ENCODE data around the gene ORAI2.
A peak's percentile ranks its signal among the peaks of the same experiment; 100 is the strongest.

Gene ORAI2

DNA sequence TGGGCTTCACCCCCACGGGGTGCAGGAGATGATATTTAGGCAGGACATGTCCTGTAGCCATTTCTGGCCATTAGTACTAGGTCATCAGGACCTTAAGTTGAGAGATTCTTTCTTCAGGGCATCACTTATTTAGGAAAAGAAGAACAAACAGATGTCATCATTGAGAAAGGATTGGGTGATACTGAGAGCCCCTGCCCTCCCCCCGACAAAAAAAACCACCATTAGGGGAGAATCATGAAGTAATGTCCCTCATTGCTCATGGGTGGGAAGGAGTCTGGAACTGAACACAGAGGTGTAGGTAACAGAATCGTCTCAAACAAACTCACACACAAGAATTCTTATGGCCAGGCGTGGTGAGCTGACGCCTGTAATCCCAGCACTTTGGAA lies 6.4 kb upstream of the ORAI2 start:
- DNase-seq (ENCODE audit: low spot score) = no peak
- ChIA-PET POLR2A (ENCODE audit: low non-redundant PET) (no interaction called here), CTCF (interaction anchor here (0.6 kb wide), 1 partner anchor 155 kb away, joined by 4 read pairs; no protein-coding TSS in a partner anchor)
- peak overlapping the region; percentile 44 for H3K27ac ChIP-seq
- TF ChIP-seq CTCF (conservative IDR thresholded peaks at IDR 0.05; ENCODE audit: low read depth) = no peak

- ChIA-PET POLR2A (ENCODE audit: low non-redundant PET) (no interaction called here), CTCF (interaction anchor here (0.8 kb wide), 1 partner anchor 16 kb away, joined by 3 read pairs; no protein-coding TSS in a partner anchor)
- no peak for TF ChIP-seq CTCF (conservative IDR thresholded peaks at IDR 0.05; ENCODE audit: low read depth)
- DNase-seq (ENCODE audit: low spot score) = no peak
- H3K27ac ChIP-seq = peak overlapping the region; percentile 89
These were observed 4.1 kb upstream of the ORAI2 start for GRCh38 chr7:102429141-102429899.

DNA sequence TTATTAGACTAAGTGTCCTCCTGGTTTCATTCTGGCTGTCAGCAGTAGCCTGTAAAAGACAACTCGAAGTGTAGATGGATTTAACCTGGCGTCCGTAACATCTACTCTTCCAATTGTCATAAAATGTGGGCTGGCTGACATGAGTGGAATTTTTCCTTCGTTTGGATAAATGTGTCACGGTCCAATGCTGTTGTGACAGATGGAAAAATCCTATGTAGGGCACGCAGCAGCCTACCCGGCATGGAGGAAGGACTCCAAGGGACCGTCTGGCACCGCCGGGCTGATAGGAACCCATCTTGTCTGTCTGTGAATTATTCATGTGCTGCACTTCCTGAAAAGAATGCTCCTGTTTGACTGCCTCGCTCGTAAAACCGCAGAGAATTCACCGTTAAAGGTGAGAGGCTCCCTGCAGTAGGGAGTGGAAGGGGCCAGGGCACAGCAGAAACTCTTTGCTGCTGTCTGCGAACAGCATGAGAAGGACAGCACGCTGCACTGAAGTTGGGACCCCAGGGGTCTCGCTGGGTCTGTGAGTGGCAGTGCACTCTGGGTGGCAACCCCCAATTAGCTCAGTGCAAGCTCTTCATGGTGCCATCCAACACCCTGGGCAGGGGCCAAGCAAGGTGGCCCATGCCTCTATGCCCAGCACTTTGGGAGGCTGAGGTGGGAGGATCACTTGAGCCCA lies 1.6 kb upstream of the ORAI2 start:
- DNase-seq (ENCODE audit: low spot score) = no peak
- TF ChIP-seq CTCF (conservative IDR thresholded peaks at IDR 0.05; ENCODE audit: low read depth) = no peak
- POLR2A ChIA-PET (ENCODE audit: low non-redundant PET) = interaction anchor here (0.5 kb wide), 1 partner anchor 112 kb away, joined by 5 read pairs; no protein-coding TSS in a partner anchor
- CTCF ChIA-PET = no interaction called here
- peak overlapping the region; percentile 89 for H3K27ac ChIP-seq

DNA sequence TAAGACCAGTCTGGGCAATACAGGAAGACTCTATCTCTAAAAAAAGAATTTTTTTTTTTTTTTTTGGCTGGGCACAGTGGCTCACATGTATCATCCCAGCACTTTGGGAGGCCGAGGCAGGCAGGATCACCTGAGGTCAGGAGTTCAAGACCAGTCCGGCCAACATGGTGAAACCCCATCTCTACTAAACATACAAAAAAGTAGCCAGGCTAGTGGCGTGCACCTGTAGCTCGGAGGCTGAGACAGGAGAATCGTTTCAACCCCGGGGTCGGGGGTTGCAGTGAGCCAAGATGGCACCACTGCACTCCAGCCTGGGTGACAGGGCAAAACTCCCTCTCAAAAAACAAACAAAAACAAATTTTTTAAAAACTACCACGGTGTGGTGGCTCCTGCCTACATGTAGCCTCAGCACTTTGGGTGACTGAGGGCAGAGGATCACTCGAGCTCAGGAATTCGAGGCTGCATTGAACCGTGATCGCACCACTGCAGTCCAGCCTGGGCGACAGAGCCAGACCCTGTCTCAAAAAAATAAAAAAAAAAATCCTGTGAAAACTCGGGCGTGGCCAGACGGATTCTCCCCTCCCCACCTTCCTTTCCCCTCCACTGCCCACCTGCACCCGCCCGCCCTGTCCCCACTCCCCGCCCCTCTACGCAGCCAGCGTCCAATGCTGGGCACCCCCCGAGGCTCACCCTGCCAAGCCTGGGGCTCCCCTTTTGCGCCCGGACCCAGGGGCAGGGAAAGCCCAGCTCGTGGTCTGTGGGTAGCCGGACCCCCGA lies 745 bp upstream of the ORAI2 start:
- no peak for DNase-seq (ENCODE audit: low spot score)
- ChIA-PET POLR2A (ENCODE audit: low non-redundant PET) (interaction anchor here (0.5 kb wide), 1 partner anchor 112 kb away, joined by 5 read pairs; no protein-coding TSS in a partner anchor), CTCF (no interaction called here)
- peak overlapping the region; percentile 89 for H3K27ac ChIP-seq
- TF ChIP-seq CTCF (conservative IDR thresholded peaks at IDR 0.05; ENCODE audit: low read depth) = no peak

DNA sequence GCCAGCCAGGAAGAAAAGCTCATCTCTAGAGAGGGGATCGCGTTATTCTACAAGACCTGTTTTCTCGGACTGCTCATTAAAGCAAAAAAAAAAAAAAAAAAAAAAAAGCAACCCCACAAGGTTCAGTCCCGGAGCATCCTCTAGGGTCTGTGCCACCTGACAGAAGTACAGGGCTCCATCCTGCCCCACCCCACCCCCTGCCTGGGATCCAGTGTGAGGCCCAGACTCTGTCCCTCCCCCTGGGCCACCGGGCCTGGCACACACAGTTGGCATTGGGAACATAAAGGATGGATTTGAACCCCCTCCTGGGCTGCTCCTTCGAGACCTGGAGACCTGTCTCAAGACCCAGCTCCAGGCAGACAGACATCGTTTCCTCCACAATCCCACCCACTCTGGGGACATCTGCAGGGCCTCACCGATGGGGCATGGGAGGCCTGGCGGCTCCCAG lies 688 bp downstream of the ORAI2 start:
- H3K27ac ChIP-seq = peak overlapping the region; percentile 89
- ChIA-PET POLR2A (ENCODE audit: low non-redundant PET) (interaction anchor here (0.7 kb wide), 1 partner anchor 39 kb away, joined by 3 read pairs; no protein-coding TSS in a partner anchor), CTCF (interaction anchor here (0.6 kb wide), 1 partner anchor 18 kb away, joined by 3 read pairs; no protein-coding TSS in a partner anchor)
- no peak for TF ChIP-seq CTCF (conservative IDR thresholded peaks at IDR 0.05; ENCODE audit: low read depth)
- DNase-seq (ENCODE audit: low spot score) = no peak

GRCh38 chr7:102436118-102436517 lies 2.7 kb downstream of the ORAI2 start:
- no peak for TF ChIP-seq CTCF (conservative IDR thresholded peaks at IDR 0.05; ENCODE audit: low read depth)
- DNase-seq (ENCODE audit: low spot score) = no peak
- ChIA-PET CTCF (no interaction called here), POLR2A (ENCODE audit: low non-redundant PET) (no interaction called here)
- peak overlapping the region; percentile 19 for H3K27ac ChIP-seq
